NCI-H345 (cell line): ENCODE data around the gene LPP.

Experiments
- DNase-seq: peaks from one replicate; lab custom pipeline; 2025; lab: John Stamatoyannopoulos, UW

Gene LPP

DNA sequence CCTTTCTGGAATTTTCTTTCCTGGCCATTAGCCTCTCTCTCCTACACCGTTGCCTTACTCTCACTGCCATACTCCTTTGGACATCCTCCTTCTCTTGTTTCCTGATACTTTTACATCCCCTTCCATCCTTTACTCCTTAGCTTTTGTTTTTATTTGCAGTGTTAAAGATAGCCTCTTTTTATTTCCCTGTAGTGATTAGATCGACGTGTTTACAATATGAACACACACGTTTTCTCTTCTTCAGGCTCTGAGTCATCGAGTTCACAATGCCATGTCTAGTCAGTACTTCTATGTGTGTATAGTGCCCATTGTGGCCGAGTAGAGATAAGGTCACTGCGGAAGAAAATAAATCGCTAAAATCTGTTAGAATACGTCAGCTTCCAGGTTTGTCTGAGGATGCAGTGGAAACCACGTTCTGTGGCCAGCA lies 208.5 kb downstream of the LPP start:
- DNase-seq, result no peak

- no peak for DNase-seq
These were observed 211.2 kb downstream of the LPP start for GRCh38 chr3:188365184-188365583.

- DNase-seq, result no peak
These were observed 212.2 kb downstream of the LPP start for GRCh38 chr3:188365988-188366698.

DNA sequence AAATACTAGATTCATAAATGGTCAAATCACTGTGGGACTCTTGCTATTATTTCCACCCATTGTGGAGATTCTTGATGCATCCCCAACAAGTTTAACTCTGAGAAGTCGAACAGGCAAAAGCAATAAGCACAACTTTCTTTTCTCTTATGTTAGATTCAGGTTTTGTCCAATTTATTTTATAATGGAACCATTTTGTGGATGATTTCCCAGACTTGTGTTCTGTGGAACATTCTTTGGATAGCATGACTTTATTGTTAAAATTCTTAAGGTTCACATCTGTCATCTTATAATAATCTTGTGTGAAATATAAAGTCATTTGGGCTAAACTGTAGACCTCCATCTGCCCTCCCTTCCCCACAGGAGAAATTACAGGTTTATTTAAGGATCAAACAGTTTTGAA lies 213.7 kb downstream of the LPP start:
- DNase-seq, result no peak

DNA sequence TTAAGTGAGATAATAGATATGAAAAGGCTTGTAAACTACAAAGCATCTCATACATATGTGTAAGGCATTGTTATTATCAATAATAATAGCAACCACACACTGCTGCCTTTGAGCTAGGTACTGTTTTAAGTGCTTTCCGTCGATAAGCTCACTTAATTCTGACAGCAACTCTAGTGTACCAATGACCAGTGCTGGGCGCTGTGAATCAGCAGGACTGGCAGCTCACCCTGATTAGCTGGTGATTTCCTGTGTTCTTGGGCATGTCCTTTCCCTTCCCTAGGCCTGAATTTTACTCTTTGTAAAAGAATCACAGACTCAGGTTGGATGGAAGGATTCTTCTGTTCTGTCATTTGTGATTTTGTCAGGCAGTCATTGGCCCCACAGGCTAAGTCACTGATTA lies 215.6 kb downstream of the LPP start:
- no peak for DNase-seq

GRCh38 chr3:188370081-188370830 lies 216.3 kb downstream of the LPP start:
- DNase-seq, result no peak

GRCh38 chr3:188378786-188379185 lies 224.8 kb downstream of the LPP start:
- no peak for DNase-seq

DNA sequence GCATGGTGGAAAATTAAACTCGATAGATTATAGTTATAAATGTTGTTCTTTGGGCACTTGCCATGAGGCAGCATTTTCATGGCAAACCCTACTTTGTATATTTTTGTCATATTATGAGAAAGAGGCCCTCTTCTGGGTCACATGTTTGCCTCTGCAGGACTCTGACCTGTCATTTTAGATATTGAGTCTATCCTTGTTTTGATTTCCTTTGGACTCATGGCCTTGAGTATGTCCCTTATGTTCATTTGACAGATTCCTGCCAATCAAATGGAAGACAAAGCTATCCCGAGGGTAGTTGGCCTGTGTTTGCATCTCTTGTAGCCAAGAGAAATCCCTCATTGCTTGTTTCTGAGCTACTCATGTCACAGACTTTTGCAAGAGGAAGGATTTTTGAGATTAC lies 226.3 kb downstream of the LPP start:
- DNase-seq, result no peak

GRCh38 chr3:188380722-188381121 lies 226.8 kb downstream of the LPP start:
- no peak for DNase-seq

DNA sequence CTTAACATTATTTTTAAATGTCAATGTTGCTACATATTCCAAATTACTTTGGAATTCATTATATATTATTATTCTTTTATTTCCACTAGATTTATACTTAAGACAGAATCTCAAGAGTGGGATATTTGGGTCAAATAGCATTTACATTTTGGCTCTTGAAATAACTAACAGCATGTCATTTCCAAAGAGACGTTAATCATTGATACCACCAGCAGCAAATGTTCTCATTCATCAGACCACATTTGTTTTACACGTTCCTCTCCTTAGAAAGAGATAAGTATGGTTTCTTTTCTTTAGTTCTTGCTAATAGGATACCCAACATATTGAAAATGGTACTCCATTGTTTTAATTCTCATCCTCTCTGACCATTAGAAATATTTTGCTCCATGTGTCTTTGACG lies 229.8 kb downstream of the LPP start:
- DNase-seq, result no peak

GRCh38 chr3:188385295-188385694 lies 231.3 kb downstream of the LPP start:
- DNase-seq, result no peak

DNA sequence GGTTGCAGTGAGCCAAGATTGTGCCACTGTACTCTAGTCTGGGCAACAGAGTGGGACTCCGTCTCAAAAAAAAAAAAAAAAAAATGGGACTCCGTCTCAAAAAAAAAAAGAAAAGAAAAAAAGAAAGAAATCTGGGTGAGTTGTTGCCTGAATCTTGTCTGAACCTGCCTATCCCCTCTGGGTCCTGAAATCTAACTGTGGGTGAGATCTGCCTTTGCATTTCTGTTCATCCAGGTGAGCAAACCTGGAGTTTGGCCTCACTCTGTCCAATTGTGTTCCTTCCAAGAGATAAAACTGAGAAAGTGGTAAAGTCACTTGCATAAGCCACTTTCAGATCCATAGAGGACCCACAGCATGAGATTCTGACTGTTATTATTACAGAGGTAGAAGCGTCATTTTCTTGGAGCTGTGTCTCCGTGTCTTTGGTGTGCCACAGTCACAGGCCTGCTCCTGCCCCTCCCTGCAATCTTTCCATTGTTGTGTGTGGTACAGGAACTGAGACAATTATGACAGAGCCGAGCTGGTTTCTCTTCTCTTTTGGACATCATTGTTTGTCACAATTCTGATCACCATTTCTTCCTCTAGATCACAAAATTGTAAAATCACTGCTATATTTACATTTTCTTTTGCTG lies 235.9 kb downstream of the LPP start:
- DNase-seq, result no peak

GRCh38 chr3:188390343-188390718 lies 236.4 kb downstream of the LPP start:
- no peak for DNase-seq

- DNase-seq, result no peak
These were observed 237.0 kb downstream of the LPP start for GRCh38 chr3:188390775-188391443.

DNA sequence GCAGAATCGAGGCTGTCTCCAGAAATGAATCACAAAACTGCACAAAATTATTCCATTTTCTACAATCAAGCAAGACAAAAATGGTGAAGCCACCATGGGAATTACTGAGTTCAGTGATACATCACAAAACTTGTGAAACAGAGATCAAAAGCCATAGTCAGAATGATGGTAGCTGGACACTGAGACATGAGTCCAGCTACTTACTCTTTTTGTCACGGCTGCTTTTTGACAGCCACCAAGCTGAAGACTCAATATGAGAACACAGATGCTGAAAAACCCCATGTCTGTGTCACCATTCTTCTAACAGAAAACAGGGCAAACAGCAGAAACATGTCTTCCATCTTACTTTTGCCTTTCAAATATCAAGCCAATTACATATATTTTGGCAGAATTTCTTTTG lies 237.6 kb downstream of the LPP start:
- DNase-seq, result no peak

- DNase-seq, result no peak
These were observed 238.1 kb downstream of the LPP start for GRCh38 chr3:188392076-188392475.

DNA sequence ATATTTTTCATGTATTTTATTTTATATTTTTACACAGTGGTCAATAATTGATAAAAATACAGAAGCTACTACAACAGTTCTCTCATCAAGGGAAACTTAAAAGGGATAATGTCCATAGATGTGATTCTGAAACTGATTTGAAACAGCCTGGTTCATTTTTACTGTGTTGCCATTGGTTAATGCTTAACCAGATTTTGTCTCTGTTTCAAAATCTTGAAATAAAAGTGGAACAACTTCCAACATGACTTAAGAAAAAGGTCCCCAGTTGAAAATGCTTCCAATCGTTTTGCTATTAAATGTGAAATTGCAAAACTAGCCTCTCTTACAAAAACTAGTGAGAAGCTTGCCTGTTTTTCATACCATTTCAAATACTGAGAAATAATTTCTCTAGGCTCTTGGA lies 240.7 kb downstream of the LPP start:
- DNase-seq, result no peak

DNA sequence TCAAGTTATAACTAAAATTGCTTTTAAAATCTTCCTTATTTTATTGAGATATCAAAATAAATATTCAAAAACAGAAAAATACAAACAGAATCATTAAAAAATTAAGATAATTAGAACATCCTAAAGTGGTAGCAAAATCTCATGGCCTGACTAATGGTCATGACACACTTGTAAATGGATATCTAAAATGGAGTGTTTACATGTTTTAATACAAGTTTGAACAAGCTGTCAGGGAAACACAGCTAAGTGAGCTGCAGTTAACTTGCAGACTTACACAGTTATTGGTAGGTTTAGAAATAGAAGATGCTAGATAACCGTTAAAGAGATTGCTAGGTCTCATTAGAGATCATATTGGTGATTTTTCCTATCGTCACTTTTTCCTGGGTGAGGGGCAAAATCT lies 242.3 kb downstream of the LPP start:
- DNase-seq, result no peak

- DNase-seq, result no peak
These were observed 242.9 kb downstream of the LPP start for GRCh38 chr3:188396900-188397299.

DNA sequence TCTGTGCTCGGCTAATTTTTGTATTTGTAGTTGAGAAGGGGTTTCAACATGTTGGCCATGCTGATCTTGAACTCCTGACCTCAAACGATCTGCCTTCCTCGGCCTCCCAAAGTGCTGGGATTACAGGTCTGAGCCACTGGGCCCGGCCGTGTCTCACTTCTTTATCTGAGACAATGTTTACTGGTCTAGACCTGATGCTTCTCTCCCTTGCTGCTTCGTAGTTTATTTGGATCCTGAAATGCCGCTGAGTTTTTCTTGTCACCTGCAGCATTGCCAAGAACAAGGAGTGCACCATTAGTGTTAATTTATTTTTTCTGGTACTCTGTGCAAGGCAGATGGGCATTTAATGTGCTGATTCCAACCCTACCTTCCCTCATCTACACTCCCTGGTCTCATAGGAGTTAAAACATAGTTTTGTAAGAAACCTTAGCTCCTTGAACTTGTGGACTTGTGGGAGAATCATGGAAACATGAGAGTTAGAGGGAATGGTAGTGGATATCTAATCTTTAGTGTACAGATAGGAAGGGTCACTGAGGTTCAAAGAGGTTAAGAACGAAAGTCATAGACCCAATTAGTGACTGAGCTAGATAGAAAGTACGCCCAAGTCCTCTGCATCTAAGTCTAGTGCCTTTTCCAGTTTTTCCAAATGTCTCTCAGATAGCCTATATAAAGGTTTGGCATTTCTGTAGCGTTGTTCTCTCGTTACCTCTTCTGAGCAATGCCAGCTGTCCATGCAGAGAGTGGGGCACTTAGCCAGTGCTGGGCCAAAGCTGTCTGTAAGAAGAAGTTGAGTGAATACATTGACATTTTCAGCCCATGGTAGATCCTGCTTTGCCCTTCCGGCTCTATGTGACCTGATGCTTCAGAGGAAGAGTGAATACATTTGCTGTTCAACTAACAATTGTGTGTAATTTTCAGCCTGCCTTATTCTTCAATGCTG lies 244.1 kb downstream of the LPP start:
- DNase-seq, result no peak

GRCh38 chr3:188400494-188401243 lies 246.7 kb downstream of the LPP start:
- DNase-seq, result no peak
